A549 (cell line): ENCODE data around the gene NTNG2. TPM values are rescaled to one million over a fixed set of nuclear protein-coding genes. Genes with fewer than 3 reads are reported as not detected.

Experiments
- ATAC-seq, 2 experiments: fragments of 200-7000 bp in 1 of 2; fragments of >200 bp in 1 of 2; cut with Nextera tagmentation in 1 of 2; cut with Tn5 transposase in 1 of 2; 3 replicates each; pipeline versions ENCODE4 v1.8.0 to v1.9.1; 2018 to 2020; ENCODE audit warnings: mild to moderate bottlenecking in 1 of 2, moderate library complexity in 1 of 2
- CTCF ChIA-PET: fragments of 300-600 bp; sonication (Branson Sonifier 250); formaldehyde crosslinking; extraction: SDS; loops from one replicate; lab custom pipeline; 2021; ENCODE audit warnings: antibody characterized with exemption, inconsistent platforms; lab: Yijun Ruan, JAX
- POLR2A ChIA-PET: fragments of 350-600 bp; formaldehyde crosslinking; extraction: SDS; loops from one replicate; lab custom pipeline; 2021; ENCODE audit warnings: antibody characterized with exemption, inconsistent platforms; lab: Yijun Ruan, JAX
- DNase-seq, 2 experiments: peaks; one replicate each; pipeline versions ENCODE4 v3.0.0 to v3.0.0-alpha.2; 2011 to 2016; ENCODE audit warnings: low read depth in 1 of 2, low spot score in 1 of 2
- FAIRE-seq: peaks from 2 replicates; lab custom pipeline; 2011; peaks lifted over from hg19 to GRCh38; lab: Jason Lieb, UNC
- H3K27ac ChIP-seq, 2 experiments: fragments of >200 bp; sonication (Bioruptor Twin); formaldehyde crosslinking; 3 replicates each; pipeline ENCODE4 v1.5.1; 2016 to 2017
- H3K4me1 ChIP-seq: fragments of >200 bp; sonication (Bioruptor Twin); formaldehyde crosslinking; 3 replicates; pipeline ENCODE4 v1.6.1; 2016
- H3K4me2 ChIP-seq: fragments of >200 bp; sonication (Bioruptor Twin); formaldehyde crosslinking; 3 replicates; pipeline ENCODE4 v1.6.1; 2016
- H3K4me3 ChIP-seq: fragments of >200 bp; sonication (Bioruptor Twin); formaldehyde crosslinking; 3 replicates; pipeline ENCODE4 v1.5.1; 2016
- H3K9me3 ChIP-seq: fragments of >200 bp; sonication (Bioruptor Twin); formaldehyde crosslinking; 3 replicates; pipeline ENCODE4 v1.6.1; 2016
- BHLHE40 ChIP-seq: IDR thresholded peaks from 2 replicates; pipeline ENCODE4 v1.6.1; 2012; ENCODE audit warnings: low read depth, low read length, inconsistent platforms
- CBX8 ChIP-seq: fragments of 200-600 bp; sonication (generic); IDR thresholded peaks from 2 replicates; pipeline ENCODE4 v1.6.1; 2016
- CHD2 ChIP-seq: fragments of 150-350 bp; IDR thresholded peaks from 2 replicates; pipeline ENCODE4 v1.6.1; 2014; ENCODE audit warnings: low read length; ENCODE audit not compliant: partially characterized antibody
- CHD4 ChIP-seq: fragments of 200-600 bp; sonication (generic); IDR thresholded peaks from 2 replicates; pipeline ENCODE4 v1.6.1; 2016; ENCODE audit warnings: antibody characterized with exemption, mild to moderate bottlenecking, borderline replicate concordance
- ESRRA ChIP-seq: fragments of 150-350 bp; IDR thresholded peaks from 2 replicates; pipeline ENCODE4 v1.6.1; 2014; ENCODE audit warnings: mild to moderate bottlenecking, low read length, borderline replicate concordance
- FOSB ChIP-seq: fragments of 250-450 bp; sonication (Bioruptor Pico); IDR thresholded peaks from 2 replicates; pipeline ENCODE4 v1.5.0; 2020; ENCODE audit warnings: mild to moderate bottlenecking, moderate library complexity
- HEYL ChIP-seq: fragments of 250-450 bp; sonication (Bioruptor Pico); IDR thresholded peaks from 2 replicates; pipeline ENCODE4 v1.8.0; 2021; ENCODE audit warnings: mild to moderate bottlenecking, moderate library complexity
- HOXA7 ChIP-seq: fragments of 250-450 bp; sonication (Bioruptor Pico); IDR thresholded peaks from 2 replicates; pipeline ENCODE4 v1.5.0; 2020; ENCODE audit warnings: mild to moderate bottlenecking, moderate library complexity
- HOXB13 ChIP-seq: fragments of 250-450 bp; sonication (Bioruptor Pico); IDR thresholded peaks from 2 replicates; pipeline ENCODE4 v1.5.0; 2020; ENCODE audit warnings: low read depth, mild to moderate bottlenecking, moderate library complexity
- KDM1A ChIP-seq: fragments of 200-600 bp; sonication (generic); IDR thresholded peaks from 2 replicates; pipeline ENCODE4 v1.6.1; 2016; ENCODE audit warnings: low read depth, mild to moderate bottlenecking
- KDM5A ChIP-seq: fragments of 200-600 bp; sonication (generic); IDR thresholded peaks from 2 replicates; pipeline ENCODE4 v1.6.1; 2016; ENCODE audit warnings: antibody characterized with exemption, mild to moderate bottlenecking
- MAZ ChIP-seq: fragments of 150-350 bp; IDR thresholded peaks from 2 replicates; pipeline ENCODE4 v1.6.1; 2014; ENCODE audit warnings: antibody characterized with exemption, low read depth, low read length, borderline replicate concordance
- RAD21 ChIP-seq, 2 experiments: fragments of >200 bp in 1 of 2; sonication (Bioruptor Twin) in 1 of 2; formaldehyde crosslinking in 1 of 2; IDR thresholded peaks in 1 of 2; conservative IDR thresholded peaks in 1 of 2; 2 replicates in 1 of 2; 3 replicates in 1 of 2; pipeline ENCODE4 v1.6.1; 2012 to 2018; ENCODE audit warnings: inconsistent platforms in 1 of 2
- RNF2 ChIP-seq: fragments of 200-600 bp; sonication (generic); IDR thresholded peaks from 2 replicates; pipeline ENCODE4 v1.6.1; 2016; ENCODE audit warnings: low read depth, mild to moderate bottlenecking, antibody characterized with exemption, moderate library complexity, borderline replicate concordance
- ZNF302 ChIP-seq: fragments of 250-450 bp; sonication (Bioruptor Pico); IDR thresholded peaks from 2 replicates; pipeline ENCODE4 v1.9.0; 2021; ENCODE audit warnings: inconsistent platforms, mild to moderate bottlenecking, moderate library complexity
- WGBS: methylation state at CpG from one replicate; pipeline ENCODE4 v1.1.6; 2017; ENCODE audit errors: missing lambda C conversion rate; 5-methylcytosine and 5-hydroxymethylcytosine counted together
- polyA plus RNA-seq, 4 experiments: library from polyadenylated mRNA; depleted of rRNA in 3 of 4; stranded (reverse); fragments of >200 nt; fragmentation: RNase III in 1 of 4; extraction: RNeasy Plus Mini Kit Qiagen cat#74134 plus additional on column Dnase treatment in 1 of 4; gene quantifications; 2 replicates in 3 of 4; 3 replicates in 1 of 4; pipeline ENCODE4 v1.2.3, GENCODE V29; 2011 to 2017
- TF ChIP-seq, protein P1 (sequence below): fragments of >200 bp; sonication (Bioruptor Twin); formaldehyde crosslinking; IDR thresholded peaks from 3 replicates; pipeline ENCODE4 v1.6.1; 2016
- TF ChIP-seq, protein P2 (sequence below): fragments of >200 bp; sonication (Bioruptor Twin); formaldehyde crosslinking; IDR thresholded peaks from 2 replicates; pipeline ENCODE4 v1.6.1; 2016

NTNG2 gene
- polyA plus RNA-seq, 2 of the 4 experiments (the other 2 are of a cell fraction): 0.52 to 1.0 TPM

DNA sequence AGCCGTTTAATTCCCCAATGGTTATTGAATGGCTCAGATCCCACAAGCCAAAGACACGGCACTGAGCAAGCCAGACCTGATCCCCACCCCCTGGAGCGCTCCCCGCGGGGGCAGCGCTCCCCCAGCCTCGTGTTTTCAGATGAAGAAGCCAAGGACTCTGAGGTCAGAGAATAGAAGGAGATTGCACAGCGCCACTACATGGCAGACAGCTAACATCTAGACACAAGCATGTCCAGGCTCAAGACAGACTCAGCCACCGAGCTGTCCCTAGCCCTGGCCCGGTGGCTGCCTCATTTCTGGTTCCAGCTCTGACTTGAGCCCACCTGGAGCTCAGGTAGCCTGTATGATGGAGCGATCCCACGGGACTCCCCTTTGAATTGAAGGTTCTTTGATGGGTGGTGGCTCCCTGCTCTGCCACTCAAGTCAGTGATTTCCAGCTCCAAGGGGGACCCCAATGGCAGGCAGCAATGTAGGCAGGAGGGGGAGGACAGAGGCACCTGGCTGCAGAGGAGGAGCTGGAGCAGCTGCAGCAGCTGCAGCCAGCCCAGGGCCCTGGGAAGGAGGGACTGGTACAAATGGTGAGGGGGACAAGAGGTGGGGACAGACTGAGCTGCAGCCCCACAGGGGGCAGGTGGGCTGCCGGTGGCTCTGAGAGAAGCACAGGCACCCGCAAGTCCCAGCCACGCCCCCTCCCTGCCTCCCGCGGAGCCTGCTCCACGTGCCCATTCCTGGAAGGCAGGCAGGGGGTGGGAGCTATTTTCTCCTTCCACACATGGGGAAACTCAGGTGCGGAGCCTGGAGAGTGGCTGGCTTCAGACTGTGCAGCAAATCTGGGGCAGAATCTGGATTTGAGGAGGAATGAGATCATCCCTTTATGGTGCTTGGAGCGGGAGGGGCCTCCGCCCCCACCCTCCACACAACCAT, 40.2 kb downstream of the NTNG2 start (continued):
- TF ChIP-seq FOSB (CRISPR knock-in tag): no peak
- TF ChIP-seq HOXB13: no peak

DNA sequence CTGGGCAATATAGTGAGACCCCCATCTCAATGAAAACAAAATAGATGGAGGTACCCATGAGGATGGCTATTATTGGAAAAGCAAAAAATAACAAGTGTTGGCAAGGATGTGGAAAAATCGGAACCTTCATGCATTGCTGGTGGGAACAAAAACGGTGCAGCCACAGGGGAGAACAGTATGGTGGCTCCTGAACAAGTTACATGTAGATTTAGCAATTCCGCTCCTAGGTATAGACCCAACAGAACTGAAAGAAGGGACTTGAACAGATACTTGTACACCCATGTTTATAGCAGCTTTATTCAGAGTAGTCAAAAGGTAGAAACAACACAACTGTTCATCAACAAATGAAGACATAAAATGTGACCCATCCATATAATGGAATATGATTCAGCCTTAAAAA, 43.0 kb downstream of the NTNG2 start:
- ATAC-seq (no peak), FAIRE-seq (no peak), DNase-seq (no peak)
- Histone ChIP-seq H3K27ac (no peak overlapping the region), H3K4me2 (no peak overlapping the region), H3K4me1 (no peaks in the 10 kb centered on the region), H3K4me3 (no peak overlapping the region), H3K9me3 (peaks cover 10% of the 10 kb centered on the region; the same call in 2 of the 3 replicates)
- TF ChIP-seq, protein P1, sequence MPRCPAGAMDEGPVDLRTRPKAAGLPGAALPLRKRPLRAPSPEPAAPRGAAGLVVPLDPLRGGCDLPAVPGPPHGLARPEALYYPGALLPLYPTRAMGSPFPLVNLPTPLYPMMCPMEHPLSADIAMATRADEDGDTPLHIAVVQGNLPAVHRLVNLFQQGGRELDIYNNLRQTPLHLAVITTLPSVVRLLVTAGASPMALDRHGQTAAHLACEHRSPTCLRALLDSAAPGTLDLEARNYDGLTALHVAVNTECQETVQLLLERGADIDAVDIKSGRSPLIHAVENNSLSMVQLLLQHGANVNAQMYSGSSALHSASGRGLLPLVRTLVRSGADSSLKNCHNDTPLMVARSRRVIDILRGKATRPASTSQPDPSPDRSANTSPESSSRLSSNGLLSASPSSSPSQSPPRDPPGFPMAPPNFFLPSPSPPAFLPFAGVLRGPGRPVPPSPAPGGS: no peak
- TF ChIP-seq KDM1A (no peak), ZNF302 (CRISPR knock-in tag) (no peak), HOXB13 (no peak)
- POLR2A ChIA-PET: no interaction called here
- WGBS: 42% methylated on average over 3 of the region's 3 CpGs
- CTCF ChIA-PET: interaction anchor here (3.7 kb wide), 1 partner anchor 31 kb away, joined by 15 read pairs; no protein-coding TSS in a partner anchor

DNA sequence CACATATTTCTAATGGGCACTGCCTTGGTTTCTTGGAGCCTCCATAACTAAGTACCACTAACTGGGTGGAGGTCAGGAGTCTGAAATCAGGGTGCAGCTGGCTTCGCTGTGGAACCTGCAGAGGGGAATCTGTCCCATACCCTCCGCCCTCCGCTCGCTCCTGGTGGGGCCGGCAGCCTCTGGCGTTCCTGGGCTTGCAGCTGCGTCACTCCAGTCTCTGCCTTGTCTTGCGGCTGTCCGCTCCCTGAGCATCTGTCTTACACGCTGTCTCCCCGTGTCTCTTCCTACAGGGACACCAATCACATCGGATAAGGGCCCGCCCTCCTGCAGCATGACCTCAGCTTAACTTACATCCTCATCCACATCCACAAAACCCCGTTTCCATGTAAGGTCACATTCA, 45.4 kb downstream of the NTNG2 start:
- FAIRE-seq (no peak), DNase-seq (no peak), ATAC-seq (no peak)
- CTCF ChIA-PET: interaction anchor here (1.9 kb wide), 1 partner anchor 36 kb away, joined by 5 read pairs; no protein-coding TSS in a partner anchor
- Histone ChIP-seq H3K4me1 (no peaks in the 10 kb centered on the region), H3K4me2 (no peak overlapping the region), H3K9me3 (peaks cover 10% of the 10 kb centered on the region; the same call in 2 of the 3 replicates), H3K27ac (no peak overlapping the region), H3K4me3 (no peak overlapping the region)
- WGBS: 72% methylated on average over 14 of the region's 14 CpGs
- POLR2A ChIA-PET: no interaction called here
- TF ChIP-seq CHD4: no peak
- no peak for TF ChIP-seq CHD2
- no peak for TF ChIP-seq RAD21 (conservative IDR thresholded peaks at IDR 0.05 in 1 of 2, IDR thresholded peaks at IDR 0.05 in 1 of 2)
- TF ChIP-seq RNF2: no peak
- TF ChIP-seq CBX8: no peak
- TF ChIP-seq HEYL: no peak
- no peak for TF ChIP-seq KDM5A
- TF ChIP-seq ESRRA: no peak
- no peak for TF ChIP-seq BHLHE40

DNA sequence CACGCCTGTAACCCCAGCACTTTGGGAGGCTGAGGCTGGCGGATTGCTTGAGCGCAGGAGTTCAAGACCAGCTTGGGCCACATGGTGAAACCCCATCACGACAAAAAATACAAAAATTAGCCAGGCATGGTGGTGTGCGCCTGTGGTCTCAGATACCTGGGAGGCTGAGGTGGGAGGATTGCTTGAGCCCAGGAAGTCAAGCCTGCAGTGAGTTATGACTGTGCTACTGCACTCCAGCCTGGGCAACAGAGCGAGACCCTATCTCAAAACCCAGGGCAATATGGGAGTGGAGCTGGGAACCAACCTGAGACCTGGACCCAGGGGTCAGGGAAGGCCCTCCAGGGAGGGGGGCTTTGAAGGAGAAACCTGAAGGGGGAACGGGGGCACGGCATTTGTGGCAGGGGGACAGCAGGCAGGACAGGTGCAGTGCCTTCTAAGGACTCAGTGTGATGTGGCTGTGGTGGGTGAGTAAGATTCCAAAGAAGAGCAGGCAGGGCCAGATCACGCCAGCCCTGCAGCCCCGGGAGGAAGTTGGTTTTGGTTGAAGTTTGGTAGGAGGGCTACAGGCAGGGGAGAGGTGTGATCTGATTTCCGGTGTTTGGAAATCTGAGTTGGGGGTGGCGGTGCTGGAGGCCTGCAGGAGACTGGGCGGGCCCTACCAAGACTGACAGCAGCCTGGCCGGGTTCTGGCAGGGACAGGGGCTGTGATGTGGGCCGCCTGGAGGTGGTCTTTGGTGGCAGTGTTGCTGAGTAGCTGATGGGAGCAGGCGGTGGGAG, 46.2 kb downstream of the NTNG2 start:
- ChIA-PET CTCF (interaction anchor here (2.7 kb wide), 1 partner anchor 28 kb away, joined by 14 read pairs; no protein-coding TSS in a partner anchor), POLR2A (no interaction called here)
- 73% methylated on average over 14 of the region's 16 CpGs for WGBS
- H3K4me3 ChIP-seq: no peak overlapping the region
- TF ChIP-seq MAZ (no peak), FOSB (CRISPR knock-in tag) (no peak), KDM1A (no peak), HOXA7 (no peak), HOXB13 (no peak)
- TF ChIP-seq, protein P2, sequence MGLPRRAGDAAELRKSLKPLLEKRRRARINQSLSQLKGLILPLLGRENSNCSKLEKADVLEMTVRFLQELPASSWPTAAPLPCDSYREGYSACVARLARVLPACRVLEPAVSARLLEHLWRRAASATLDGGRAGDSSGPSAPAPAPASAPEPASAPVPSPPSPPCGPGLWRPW: no peak
- TF ChIP-seq, all 56 proteins: peak for 0
- FAIRE-seq: no peak
- Histone ChIP-seq H3K4me1 (no peaks in the 10 kb centered on the region), H3K4me2 (no peak overlapping the region), H3K9me3 (peaks cover 10% of the 10 kb centered on the region; the same call in 2 of the 3 replicates), H3K27ac (no peak overlapping the region)
- ATAC-seq: no peak
- no peak for DNase-seq
